GM19238 (cell line): Measurements from ENCODE around the gene ADARB1.

Experiments
- DNase-seq: peaks from one replicate; pipeline ENCODE4 v3.0.0; 2011; ENCODE audit warnings: low spot score; ENCODE audit not compliant: insufficient read length

Gene ADARB1

GRCh38 chr21:45250914-45251634 lies 176.7 kb downstream of the ADARB1 start:
- DNase-seq: no peak

- no peak for DNase-seq
Measured at GRCh38 chr21:45251635-45252447, 177.5 kb downstream of the ADARB1 start.

- DNase-seq: no peak
Measured at GRCh38 chr21:45252448-45252925, 178.1 kb downstream of the ADARB1 start.

GRCh38 chr21:45253180-45253579 lies 178.8 kb downstream of the ADARB1 start:
- no peak for DNase-seq

GRCh38 chr21:45253633-45254459 lies 179.5 kb downstream of the ADARB1 start:
- no peak for DNase-seq

GRCh38 chr21:45254460-45254930 lies 180.1 kb downstream of the ADARB1 start:
- DNase-seq: no peak

GRCh38 chr21:45255381-45256020 lies 181.1 kb downstream of the ADARB1 start:
- DNase-seq: no peak

- no peak for DNase-seq
Measured at GRCh38 chr21:45256021-45256911, 181.9 kb downstream of the ADARB1 start.

GRCh38 chr21:45256912-45257672 lies 182.7 kb downstream of the ADARB1 start:
- no peak for DNase-seq

GRCh38 chr21:45257673-45258341 lies 183.4 kb downstream of the ADARB1 start:
- no peak for DNase-seq

- no peak for DNase-seq
Measured at GRCh38 chr21:45258466-45258865, 184.1 kb downstream of the ADARB1 start.

- DNase-seq: no peak
Measured at GRCh38 chr21:45259206-45259840, 184.9 kb downstream of the ADARB1 start.

GRCh38 chr21:45260191-45260825 lies 185.9 kb downstream of the ADARB1 start:
- no peak for DNase-seq

GRCh38 chr21:45261093-45261492 lies 186.7 kb downstream of the ADARB1 start:
- DNase-seq: no peak

- DNase-seq: no peak
Measured at GRCh38 chr21:45262041-45262581, 187.7 kb downstream of the ADARB1 start.

- DNase-seq: no peak
Measured at GRCh38 chr21:45262616-45263015, 188.2 kb downstream of the ADARB1 start.

- no peak for DNase-seq
Measured at GRCh38 chr21:45263534-45263933, 189.2 kb downstream of the ADARB1 start.
